Hepatocyte (in vitro differentiated cells): ENCODE data around the gene RRAD.

Experiments
- EZH2 ChIP-seq: fragments of 200-600 bp; sonication (generic); IDR thresholded peaks from 2 replicates; pipeline ENCODE4 v1.6.1; 2016; ENCODE audit warnings: antibody characterized with exemption, mild to moderate bottlenecking, borderline replicate concordance
- TF ChIP-seq, protein P1 (sequence below): fragments of 200-600 bp; sonication (generic); IDR thresholded peaks from 2 replicates; pipeline ENCODE4 v1.5.1; 2016; ENCODE audit warnings: antibody characterized with exemption, mild to moderate bottlenecking; ENCODE audit not compliant: poor library complexity

DNA sequence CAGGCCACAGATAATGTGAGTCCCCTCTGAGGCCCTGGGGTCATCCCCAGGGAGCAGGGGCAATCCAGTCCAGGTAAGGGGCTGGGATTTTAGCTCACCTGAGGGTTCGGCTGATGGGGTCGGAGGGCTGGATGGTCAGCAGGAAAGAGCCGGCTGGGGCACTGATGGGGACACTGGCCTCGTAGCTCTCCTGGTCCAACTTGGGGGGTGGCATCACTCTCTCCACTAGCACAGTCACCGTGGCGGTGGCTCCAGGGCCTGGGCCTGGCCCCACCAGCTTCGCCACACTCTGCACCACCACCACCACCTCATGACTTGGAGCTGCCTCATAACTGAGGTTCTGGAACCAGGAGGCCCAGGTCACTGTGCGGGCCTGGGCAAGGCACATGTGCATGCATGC lies 13.5 kb downstream of the RRAD start:
- TF ChIP-seq, protein P1, sequence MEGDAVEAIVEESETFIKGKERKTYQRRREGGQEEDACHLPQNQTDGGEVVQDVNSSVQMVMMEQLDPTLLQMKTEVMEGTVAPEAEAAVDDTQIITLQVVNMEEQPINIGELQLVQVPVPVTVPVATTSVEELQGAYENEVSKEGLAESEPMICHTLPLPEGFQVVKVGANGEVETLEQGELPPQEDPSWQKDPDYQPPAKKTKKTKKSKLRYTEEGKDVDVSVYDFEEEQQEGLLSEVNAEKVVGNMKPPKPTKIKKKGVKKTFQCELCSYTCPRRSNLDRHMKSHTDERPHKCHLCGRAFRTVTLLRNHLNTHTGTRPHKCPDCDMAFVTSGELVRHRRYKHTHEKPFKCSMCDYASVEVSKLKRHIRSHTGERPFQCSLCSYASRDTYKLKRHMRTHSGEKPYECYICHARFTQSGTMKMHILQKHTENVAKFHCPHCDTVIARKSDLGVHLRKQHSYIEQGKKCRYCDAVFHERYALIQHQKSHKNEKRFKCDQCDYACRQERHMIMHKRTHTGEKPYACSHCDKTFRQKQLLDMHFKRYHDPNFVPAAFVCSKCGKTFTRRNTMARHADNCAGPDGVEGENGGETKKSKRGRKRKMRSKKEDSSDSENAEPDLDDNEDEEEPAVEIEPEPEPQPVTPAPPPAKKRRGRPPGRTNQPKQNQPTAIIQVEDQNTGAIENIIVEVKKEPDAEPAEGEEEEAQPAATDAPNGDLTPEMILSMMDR: no peak
- no peak for TF ChIP-seq EZH2
